ENCODE measurements around the gene NAA80. TPM values are rescaled to one million over a fixed set of nuclear protein-coding genes. Genes with fewer than 3 reads are reported as not detected.

The NAA80 gene
- total RNA-seq, 1 donor from 2014 or later, result 16.2 TPM

GRCh38 chr3:50261505-50261904 lies 37.7 kb downstream of the NAA80 start:
- no peak for TF ChIP-seq CTCF (IDR thresholded peaks at IDR 0.05)
- Mint-ChIP-seq H3K9me3 (ENCODE audit: unreplicated experiment) (no peaks in the 10 kb centered on the region), H3K4me1 (ENCODE audit: unreplicated experiment) (peaks cover 58% of the 10 kb centered on the region), H3K27me3 (ENCODE audit: unreplicated experiment) (no peaks in the 10 kb centered on the region), H3K27ac (ENCODE audit: unreplicated experiment) (peak overlapping the region; percentile 91), H3K4me3 (ENCODE audit: unreplicated experiment) (no peak overlapping the region), H3K36me3 (ENCODE audit: unreplicated experiment) (peaks cover 12% of the 10 kb centered on the region)
- DNase-seq (ENCODE audit: extremely low spot score, unreplicated experiment), result no peak

GRCh38 chr3:50260942-50261441 lies 38.2 kb downstream of the NAA80 start:
- Mint-ChIP-seq H3K36me3 (ENCODE audit: unreplicated experiment) (peaks cover 14% of the 10 kb centered on the region), H3K9me3 (ENCODE audit: unreplicated experiment) (no peaks in the 10 kb centered on the region), H3K27ac (ENCODE audit: unreplicated experiment) (peak overlapping the region; percentile 91), H3K27me3 (ENCODE audit: unreplicated experiment) (no peaks in the 10 kb centered on the region), H3K4me3 (ENCODE audit: unreplicated experiment) (peak overlapping the region; percentile 70), H3K4me1 (ENCODE audit: unreplicated experiment) (peaks cover 55% of the 10 kb centered on the region)
- no peak for TF ChIP-seq CTCF (IDR thresholded peaks at IDR 0.05)
- no peak for DNase-seq (ENCODE audit: extremely low spot score, unreplicated experiment)

- Mint-ChIP-seq H3K4me1 (ENCODE audit: unreplicated experiment) (peaks cover 49% of the 10 kb centered on the region), H3K36me3 (ENCODE audit: unreplicated experiment) (peaks cover 14% of the 10 kb centered on the region), H3K9me3 (ENCODE audit: unreplicated experiment) (no peaks in the 10 kb centered on the region), H3K27me3 (ENCODE audit: unreplicated experiment) (no peaks in the 10 kb centered on the region), H3K27ac (ENCODE audit: unreplicated experiment) (peak overlapping the region; percentile 91), H3K4me3 (ENCODE audit: unreplicated experiment) (peak overlapping the region; percentile 70)
- no peak for TF ChIP-seq CTCF (IDR thresholded peaks at IDR 0.05)
- peak; percentile 99 for DNase-seq (ENCODE audit: extremely low spot score, unreplicated experiment)
Measured at GRCh38 chr3:50260027-50260941, 38.9 kb downstream of the NAA80 start.

- Mint-ChIP-seq H3K27ac (ENCODE audit: unreplicated experiment) (peak overlapping the region; percentile 83), H3K9me3 (ENCODE audit: unreplicated experiment) (no peaks in the 10 kb centered on the region), H3K4me1 (ENCODE audit: unreplicated experiment) (peaks cover 42% of the 10 kb centered on the region), H3K27me3 (ENCODE audit: unreplicated experiment) (no peaks in the 10 kb centered on the region), H3K4me3 (ENCODE audit: unreplicated experiment) (peak overlapping the region; percentile 68), H3K36me3 (ENCODE audit: unreplicated experiment) (peaks cover 14% of the 10 kb centered on the region)
- no peak for TF ChIP-seq CTCF (IDR thresholded peaks at IDR 0.05)
- DNase-seq (ENCODE audit: extremely low spot score, unreplicated experiment), result no peak
Measured at GRCh38 chr3:50259432-50260026, 39.7 kb downstream of the NAA80 start.

- TF ChIP-seq CTCF (IDR thresholded peaks at IDR 0.05), result no peak
- Mint-ChIP-seq H3K27ac (ENCODE audit: unreplicated experiment) (peak overlapping the region; percentile 74), H3K9me3 (ENCODE audit: unreplicated experiment) (no peaks in the 10 kb centered on the region), H3K36me3 (ENCODE audit: unreplicated experiment) (peaks cover 14% of the 10 kb centered on the region), H3K27me3 (ENCODE audit: unreplicated experiment) (no peaks in the 10 kb centered on the region), H3K4me1 (ENCODE audit: unreplicated experiment) (peaks cover 37% of the 10 kb centered on the region), H3K4me3 (ENCODE audit: unreplicated experiment) (no peak overlapping the region)
- DNase-seq (ENCODE audit: extremely low spot score, unreplicated experiment), result no peak
Measured at GRCh38 chr3:50258979-50259378, 40.2 kb downstream of the NAA80 start.
